ENCODE results near the gene GNG7.

DNA sequence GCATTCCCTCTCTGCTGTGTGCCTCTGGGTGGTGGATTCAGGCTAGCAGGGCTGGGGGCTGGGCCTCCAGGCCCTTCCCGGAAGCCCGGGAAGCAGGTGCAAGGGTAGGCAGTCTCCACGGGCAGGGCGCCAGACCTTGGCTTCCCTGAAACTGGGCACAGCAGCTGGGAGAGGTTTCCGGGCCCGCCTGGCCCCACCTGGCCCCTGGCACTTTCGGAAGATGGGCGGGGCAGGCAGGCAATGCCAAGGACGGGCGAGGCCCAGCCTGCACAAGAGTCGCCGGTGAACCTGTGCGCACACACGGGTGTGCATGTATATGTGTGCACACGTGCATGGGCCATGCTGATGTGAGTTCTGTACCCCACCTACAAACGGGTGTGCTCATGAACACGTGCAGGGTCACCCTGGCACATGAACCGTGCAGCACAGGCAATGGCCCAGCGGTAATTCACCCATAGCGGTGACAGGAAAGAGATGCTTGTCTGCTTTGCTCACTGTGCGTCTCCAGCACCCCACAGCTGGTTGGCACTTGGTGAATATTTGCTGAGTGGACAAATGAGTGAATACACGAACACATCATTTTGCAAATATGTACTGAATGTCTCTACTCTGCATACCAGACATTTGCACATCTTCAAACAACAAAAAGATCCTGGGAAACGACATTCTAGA, 211.2 kb downstream of the GNG7 start:
- TF ChIP-seq, protein P1, sequence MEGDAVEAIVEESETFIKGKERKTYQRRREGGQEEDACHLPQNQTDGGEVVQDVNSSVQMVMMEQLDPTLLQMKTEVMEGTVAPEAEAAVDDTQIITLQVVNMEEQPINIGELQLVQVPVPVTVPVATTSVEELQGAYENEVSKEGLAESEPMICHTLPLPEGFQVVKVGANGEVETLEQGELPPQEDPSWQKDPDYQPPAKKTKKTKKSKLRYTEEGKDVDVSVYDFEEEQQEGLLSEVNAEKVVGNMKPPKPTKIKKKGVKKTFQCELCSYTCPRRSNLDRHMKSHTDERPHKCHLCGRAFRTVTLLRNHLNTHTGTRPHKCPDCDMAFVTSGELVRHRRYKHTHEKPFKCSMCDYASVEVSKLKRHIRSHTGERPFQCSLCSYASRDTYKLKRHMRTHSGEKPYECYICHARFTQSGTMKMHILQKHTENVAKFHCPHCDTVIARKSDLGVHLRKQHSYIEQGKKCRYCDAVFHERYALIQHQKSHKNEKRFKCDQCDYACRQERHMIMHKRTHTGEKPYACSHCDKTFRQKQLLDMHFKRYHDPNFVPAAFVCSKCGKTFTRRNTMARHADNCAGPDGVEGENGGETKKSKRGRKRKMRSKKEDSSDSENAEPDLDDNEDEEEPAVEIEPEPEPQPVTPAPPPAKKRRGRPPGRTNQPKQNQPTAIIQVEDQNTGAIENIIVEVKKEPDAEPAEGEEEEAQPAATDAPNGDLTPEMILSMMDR (IDR thresholded peaks at IDR 0.05; ENCODE audit: low read length), result no peak
- no peak for TF ChIP-seq EZH2 (optimal IDR thresholded peaks at IDR 0.05; ENCODE audit: low read depth, low read length)

Measured in MM.1S (cell line).